ENCODE results near the gene SEMA4B.

- TF ChIP-seq POLR2A (IDR thresholded peaks at IDR 0.05) (no peak), POLR2AphosphoS5 (IDR thresholded peaks at IDR 0.05) (no peak), CTCF (IDR thresholded peaks at IDR 0.05) (no peak), EP300 (IDR thresholded peaks at IDR 0.05; ENCODE audit: low read depth) (no peak)
These were observed 46.9 kb upstream of the SEMA4B start for GRCh38 chr15:90154246-90154645.

Data from transverse colon (tissue), 4 donors.